Liver (tissue), 3 donors: ENCODE measurements around the gene CD101.

Experiments used
- CTCF ChIP-seq: fragments of 150-350 bp; IDR thresholded peaks from 2 replicates; pipeline ENCODE4 v1.5.1; 2017; ENCODE audit warnings: improper control_type of control experiment, low read depth, low read length; ENCODE audit not compliant: missing input control
- GABPA ChIP-seq, 2 donors: IDR thresholded peaks in 1 of 2; conservative IDR thresholded peaks in 1 of 2; 2 replicates each; pipeline ENCODE4 v1.6.1; 2016; ENCODE audit warnings: antibody characterized with exemption in 2 of 2, mild to moderate bottlenecking in 1 of 2, moderate library complexity in 1 of 2
- JUND ChIP-seq, 2 donors: IDR thresholded peaks; 2 replicates each; pipeline ENCODE4 v1.6.1; 2016; ENCODE audit warnings: antibody characterized with exemption in 2 of 2
- MAX ChIP-seq: IDR thresholded peaks from 2 replicates; pipeline ENCODE4 v1.6.1; 2016; ENCODE audit warnings: antibody characterized with exemption
- RAD21 ChIP-seq, 2 donors: IDR thresholded peaks; 2 replicates each; pipeline ENCODE4 v1.6.1; 2016; ENCODE audit warnings: antibody characterized with exemption in 2 of 2, mild to moderate bottlenecking in 2 of 2
- TAF1 ChIP-seq: conservative IDR thresholded peaks from 2 replicates; pipeline ENCODE4 v1.6.1; 2016; ENCODE audit warnings: antibody characterized with exemption, mild to moderate bottlenecking
- YY1 ChIP-seq: IDR thresholded peaks from 2 replicates; pipeline ENCODE4 v1.6.1; 2016; ENCODE audit warnings: antibody characterized with exemption, mild to moderate bottlenecking
- donor health status: healthy.
- donor health status: healthy.

- no peak for TF ChIP-seq MAX
- no peak for TF ChIP-seq RAD21 (IDR thresholded peaks at IDR 0.05)
- TF ChIP-seq JUND (IDR thresholded peaks at IDR 0.05): no peak
- TF ChIP-seq GABPA (IDR thresholded peaks at IDR 0.05 in 1 of 2, conservative IDR thresholded peaks at IDR 0.05 in 1 of 2): no peak
- TF ChIP-seq YY1: no peak
- TF ChIP-seq TAF1: no peak
- TF ChIP-seq CTCF: no peak
Measured at GRCh38 chr1:116988248-116988647, 13.3 kb upstream of the CD101 start.
